GM18867 (cell line): Measurements from ENCODE around the gene CUEDC1.
A peak's percentile ranks its signal among the peaks of the same experiment; 100 is the strongest.

Source experiments
- ATAC-seq: cut with Tn5 transposase; IDR thresholded peaks from one replicate; pipeline ENCODE4 v1.9.1; 2021; ENCODE audit warnings: mild to moderate bottlenecking, moderate library complexity; ENCODE audit not compliant: unreplicated experiment

The CUEDC1 gene

GRCh38 chr17:57955183-57955931, at the start of gene CUEDC1:
CUEDC1 (minus strand) TSS chr17:57955412; CDS start chr17:57885564, 69,848 bp downstream.
- peak; percentile 58 for ATAC-seq

DNA sequence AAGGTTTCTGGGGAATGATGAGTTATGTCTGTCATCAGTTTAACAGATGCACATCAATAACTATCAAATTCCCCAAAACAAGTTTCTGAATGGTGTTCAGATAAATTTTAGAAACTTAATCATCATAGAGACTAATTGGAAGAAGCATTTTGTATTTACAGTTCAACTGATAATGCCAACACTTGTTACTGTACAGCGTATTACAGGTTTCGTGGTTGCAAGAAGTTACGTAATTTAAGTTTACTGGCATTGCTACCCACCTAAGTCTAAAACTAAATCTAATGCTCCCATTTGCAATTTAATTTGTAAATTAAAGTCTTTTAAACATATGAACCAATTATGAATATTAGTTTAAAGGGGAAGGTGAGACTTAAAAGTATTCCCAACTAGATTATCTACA, 48.8 kb upstream of the CUEDC1 start:
- no peak for ATAC-seq

GRCh38 chr17:58002973-58003372, 47.8 kb upstream of the CUEDC1 start:
- ATAC-seq, result no peak

GRCh38 chr17:58002154-58002948, 47.1 kb upstream of the CUEDC1 start:
- ATAC-seq, result no peak

GRCh38 chr17:58001461-58002124, 46.4 kb upstream of the CUEDC1 start:
- ATAC-seq, result no peak

DNA sequence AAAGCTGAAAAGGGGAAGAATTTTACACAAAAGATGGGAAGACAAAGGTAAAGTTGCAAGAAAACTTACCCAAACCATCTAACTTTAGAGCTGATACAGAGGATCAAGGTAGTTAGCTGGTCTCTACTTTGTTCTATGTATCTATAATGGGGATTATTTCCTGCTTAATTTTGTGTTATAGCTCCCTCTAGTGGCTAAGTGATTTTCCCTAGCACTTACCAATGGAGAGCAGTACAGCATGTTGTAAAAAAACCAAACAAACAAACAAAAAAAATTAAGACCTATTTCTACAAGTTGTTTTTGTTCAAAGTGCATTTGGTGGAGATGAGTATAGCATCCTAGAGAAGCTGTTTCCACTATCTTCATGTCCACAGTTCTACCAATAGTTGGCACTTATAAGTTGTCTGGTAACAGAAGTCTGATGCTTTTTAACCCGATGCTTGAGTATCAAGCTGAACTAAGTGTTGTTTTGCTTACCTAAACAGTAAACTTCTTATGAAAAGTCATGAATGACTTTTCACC, 44.3 kb upstream of the CUEDC1 start:
- peak; percentile 42 for ATAC-seq

DNA sequence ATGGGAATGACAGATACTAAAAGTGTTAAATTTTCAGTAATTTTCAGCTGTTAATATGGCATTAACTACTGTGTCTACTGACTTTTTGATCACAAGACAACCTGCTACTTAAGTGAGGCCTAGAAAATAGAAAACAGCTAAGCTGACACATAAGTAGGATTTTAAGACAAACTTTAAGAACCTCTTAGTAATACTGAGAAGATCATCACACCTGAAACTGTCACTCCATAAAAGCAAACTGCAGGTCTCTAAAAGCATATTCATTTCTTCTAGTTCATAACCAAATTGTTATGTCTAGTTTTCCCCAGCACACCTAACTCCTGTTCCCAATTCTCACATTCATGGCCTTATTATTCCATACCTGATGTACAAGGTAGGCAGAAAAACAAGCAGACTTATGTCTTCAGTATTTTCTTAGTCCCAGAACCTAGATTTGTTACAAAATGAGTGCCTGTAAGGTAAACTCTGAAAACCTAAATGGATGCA, 43.8 kb upstream of the CUEDC1 start:
- no peak for ATAC-seq

DNA sequence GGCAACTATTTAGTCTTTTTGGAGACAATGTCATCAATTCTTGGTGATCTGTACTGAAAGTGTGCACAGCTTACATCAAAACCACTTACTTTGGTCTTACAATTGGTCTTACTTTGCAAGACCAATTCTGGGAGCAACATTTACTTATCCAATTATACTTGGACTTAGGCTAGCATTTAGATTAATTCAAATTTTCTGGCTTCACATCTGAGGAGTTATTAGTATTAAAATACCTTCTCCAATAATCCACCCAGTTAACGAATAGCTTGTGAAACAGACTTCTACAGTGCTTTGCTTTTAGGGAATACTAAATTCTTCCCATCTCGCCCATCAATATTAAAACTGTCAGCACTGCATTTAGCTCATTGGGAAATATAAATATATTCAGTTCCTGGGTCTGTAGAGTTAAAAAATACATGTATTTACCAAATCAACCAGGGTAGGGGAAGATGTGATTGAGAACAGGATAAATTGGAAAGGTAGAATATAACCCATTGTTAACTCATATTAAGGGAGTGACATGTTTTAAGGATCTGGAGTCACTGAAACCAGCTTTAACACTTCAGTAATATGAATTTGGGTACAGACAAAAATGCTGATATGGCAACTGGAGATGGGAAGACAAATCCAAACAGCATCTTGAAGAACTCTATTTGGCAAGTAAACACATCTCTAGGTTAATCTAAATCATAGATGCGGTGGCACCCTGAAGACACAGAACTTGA, 42.0 kb upstream of the CUEDC1 start:
- no peak for ATAC-seq

- ATAC-seq, result peak; percentile 71
Observed at GRCh38 chr17:57995076-57995956, 40.1 kb upstream of the CUEDC1 start.

DNA sequence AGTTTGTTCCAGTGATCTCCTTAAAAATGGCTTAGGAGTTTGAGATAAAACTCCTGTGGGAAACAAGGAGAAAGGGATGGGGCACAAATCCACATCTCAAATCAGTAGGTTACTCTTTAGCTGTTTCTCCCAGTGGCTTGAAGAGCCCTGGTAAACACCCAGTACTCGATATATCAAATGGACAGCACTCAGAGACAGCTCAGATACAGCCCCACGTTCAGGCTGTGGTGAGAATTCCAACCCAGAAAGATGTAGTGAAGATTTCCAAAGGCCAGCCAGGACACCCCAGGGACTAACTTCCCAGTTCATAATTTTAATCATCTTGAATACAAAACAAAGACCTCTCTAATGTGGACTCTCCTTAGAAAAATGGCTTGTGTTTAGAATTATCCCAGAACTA, 39.2 kb upstream of the CUEDC1 start:
- no peak for ATAC-seq

GRCh38 chr17:57993471-57994365, 38.5 kb upstream of the CUEDC1 start:
- no peak for ATAC-seq

DNA sequence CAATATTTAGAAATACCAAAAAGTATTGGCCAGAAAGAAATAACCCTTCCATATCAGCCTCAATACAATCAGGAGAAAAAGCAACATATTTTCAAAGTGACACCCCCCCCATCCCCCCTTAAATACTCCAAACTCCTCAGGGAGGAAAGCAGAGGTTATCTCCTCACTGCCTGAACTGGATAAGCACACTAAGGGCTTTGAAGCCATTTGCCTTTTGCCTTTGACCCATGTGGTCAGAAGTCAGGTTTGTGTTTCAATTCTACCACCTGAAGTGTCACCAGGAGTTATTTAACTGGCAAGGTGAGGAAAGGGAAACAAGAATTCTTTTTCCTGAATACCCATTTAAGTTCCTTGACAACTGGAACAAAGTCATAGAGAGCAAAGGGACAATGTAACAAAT, 36.3 kb upstream of the CUEDC1 start:
- ATAC-seq, result no peak

- ATAC-seq, result no peak
Observed at GRCh38 chr17:57990037-57990436, 34.8 kb upstream of the CUEDC1 start.

- ATAC-seq, result peak; percentile 72
Observed at GRCh38 chr17:57988301-57989250, 33.4 kb upstream of the CUEDC1 start.

DNA sequence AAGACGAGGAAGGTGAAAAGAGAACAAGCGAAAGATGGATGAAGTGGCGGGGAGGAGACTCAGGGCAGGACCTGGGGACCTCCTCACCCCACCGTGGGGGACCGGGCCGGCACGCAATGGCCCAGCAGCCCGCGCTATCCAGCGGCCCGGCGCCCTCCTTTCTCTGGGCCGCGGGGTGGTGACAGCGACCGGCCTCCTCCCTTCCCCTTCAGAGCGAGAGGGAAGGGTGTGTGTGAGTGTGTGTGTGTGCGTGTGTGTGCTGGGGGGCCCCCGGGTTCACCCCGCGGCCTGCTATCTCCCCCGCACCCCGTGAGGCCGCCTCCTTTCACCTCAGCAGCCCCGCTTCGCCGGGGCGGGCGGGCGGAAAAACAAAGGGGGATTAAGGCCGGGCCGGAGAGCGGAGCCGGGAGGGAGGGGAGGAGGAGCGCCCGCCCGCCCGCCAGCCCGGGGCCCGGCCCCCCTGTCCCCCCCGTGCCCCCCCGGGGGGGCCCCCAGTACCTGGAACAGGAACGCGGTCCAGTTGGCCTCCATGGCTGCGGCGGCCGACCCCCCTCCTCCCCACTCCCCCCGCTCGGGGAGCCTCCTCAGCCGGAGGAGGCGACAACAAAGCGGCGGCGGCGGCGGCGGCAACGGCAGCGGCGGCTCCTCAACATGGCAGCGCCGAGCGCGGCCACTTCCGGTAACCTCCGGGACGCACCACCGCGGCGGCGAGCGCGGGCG, 32.5 kb upstream of the CUEDC1 start, which contains the start of gene VEZF1:
VEZF1 (minus strand) TSS at position 674 of the 720 bp plus-strand sequence; CDS start at position 531, 143 bp downstream.
- ATAC-seq, result peak; percentile 69

DNA sequence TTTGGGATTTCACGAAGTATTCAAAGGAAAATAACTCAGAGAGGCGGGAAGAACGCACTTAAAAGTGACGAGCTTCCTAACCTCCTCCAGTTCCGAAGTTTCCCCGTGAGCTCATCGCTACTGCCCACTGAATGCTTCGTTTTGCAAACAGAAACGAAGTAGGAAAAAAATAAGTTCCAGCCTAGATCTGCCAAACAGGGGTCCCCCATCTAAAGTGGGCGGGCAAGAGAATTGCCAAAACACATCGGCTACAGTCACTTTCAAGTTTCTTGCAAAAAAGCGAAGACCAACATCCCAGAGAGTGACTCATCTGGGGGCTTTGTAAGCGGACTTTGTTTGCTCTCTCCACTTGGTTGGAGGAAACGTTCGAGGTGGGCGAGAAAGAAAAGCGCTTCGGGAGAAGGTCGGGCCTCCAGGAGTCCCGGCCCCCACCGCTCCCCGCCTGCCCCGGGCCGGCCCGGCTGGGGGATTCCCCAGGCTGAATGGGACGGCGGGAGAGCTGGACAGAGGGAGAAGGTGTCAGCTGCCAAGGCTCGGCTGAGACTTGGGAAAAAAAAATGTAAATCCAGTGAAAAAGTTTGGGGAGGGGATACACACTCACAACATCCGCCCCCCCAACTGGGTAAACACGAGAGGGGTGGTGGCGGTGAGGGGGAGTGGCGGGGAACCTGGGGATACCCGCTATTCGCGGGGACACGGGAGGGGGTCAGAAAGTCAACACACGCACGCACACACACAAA, 31.8 kb upstream of the CUEDC1 start:
- no peak for ATAC-seq
